ENCODE results near the gene FBL.

FBL gene

DNA sequence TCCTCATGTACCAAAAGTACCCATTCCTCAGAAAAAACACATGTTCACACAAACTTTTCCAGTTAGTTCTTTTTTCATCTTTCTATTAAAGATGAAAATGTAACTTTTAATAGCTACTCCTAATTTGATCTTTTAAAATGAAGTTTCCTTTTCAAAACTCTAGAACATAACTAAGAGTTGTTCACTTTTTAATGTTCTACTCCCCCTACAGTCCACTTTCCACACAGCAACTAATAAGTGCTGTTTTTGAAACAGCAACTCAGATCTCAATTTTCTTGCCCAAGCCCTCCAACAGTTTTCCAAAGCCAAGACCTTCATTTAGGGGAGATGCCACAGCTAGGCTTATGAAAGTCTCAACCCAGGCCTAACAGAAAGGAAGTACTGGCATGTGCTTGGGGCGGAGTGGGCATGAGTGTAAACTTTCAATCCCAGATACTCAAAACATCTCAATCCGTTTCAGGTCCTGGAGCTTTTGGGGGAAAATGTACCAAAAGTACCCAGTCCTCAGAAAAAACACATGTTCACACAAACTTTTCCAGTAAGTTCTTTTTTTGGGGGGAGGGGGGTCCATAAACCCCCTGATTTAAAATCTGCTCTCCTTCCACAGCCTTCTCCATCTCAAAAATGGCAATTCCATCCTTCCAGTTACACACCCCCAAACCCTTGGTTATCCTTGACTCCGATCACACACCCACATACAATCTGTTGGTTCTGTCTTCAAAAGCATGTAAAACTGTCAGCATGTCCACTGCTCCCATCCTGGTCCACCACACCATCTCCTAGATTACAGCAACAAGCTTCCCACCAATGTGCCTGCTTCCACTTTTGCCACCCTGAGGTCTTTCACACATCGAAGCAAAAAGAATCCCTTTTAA is 2.0 kb downstream of the FBL start:
- no peak for DNase-seq (ENCODE audit: extremely low read depth in 1 of 2, low read depth in 1 of 2)

DNA sequence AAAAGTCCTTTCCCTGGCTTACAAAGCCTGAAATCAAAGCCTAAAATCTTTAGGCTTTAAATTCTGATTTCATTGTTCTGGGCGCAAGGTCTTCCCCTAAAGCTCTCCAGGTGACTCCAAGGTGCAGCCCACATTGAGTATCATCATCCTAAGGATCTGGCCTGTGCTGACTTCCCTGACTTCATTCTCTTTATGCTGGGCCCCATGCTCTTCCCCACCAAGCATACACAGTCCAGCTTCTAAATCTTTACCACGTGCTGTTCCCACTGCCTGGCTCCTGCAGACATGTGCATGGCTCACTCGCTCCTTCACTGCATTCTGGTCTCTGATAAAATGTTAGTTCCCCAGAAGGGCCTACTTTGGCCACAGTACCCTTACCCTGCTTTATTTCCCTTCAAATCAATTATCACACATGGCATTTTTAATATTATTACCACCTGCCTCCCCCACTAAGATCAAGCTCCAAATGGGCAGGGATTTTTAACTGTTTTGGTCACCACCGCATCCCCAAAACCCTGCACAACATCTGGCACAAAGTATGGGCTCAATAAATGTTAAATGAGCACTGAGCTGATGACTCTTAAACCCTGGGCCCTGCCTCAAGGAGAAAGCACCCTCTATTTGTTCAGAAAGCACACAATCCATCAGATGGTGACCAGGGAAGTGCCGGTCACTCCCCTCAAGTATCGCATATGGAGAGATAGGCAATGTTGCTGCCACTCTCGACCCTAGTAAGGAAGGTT is 3.3 kb downstream of the FBL start:
- no peak for DNase-seq (ENCODE audit: extremely low read depth in 1 of 2, low read depth in 1 of 2)

DNA sequence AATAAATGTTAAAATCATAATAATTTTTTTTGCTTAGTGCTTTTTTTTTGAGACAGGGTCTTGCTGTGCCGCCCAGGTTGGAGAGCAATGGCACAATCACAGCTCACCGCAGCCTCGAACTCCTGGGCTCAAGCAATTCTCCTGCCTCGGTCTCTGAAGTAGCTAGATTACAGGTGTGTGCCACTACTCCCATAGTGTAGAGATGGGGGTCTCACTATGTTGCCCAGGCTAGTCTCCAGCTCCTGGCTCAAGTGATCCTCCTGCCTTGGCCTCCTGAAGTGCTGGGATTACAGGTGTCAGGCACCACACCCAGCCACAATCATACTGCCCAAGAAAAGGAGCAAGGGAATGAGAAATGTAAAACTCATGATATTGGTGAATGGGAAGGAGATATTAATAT is 5.1 kb downstream of the FBL start:
- no peak for DNase-seq (ENCODE audit: extremely low read depth in 1 of 2, low read depth in 1 of 2)

DNA sequence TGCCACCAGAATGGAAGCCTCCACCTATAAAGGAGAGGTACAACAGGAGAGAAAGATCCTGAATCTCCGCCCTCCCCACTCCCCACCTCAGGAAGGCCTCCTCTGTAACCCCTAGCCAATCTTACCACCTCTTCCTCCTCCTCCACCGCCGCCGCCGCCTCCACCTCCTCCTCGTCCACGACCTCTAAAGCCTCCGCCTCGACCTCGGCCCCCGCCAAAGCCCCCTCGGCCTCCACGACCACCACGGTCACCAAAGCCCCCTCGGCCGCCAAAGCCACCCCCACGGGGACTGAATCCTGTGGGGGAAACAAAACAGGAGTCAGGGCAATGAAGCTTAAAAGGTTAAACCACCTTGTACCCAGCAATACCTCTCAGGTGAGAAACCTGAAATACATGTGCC is 5.7 kb downstream of the FBL start:
- DNase-seq (ENCODE audit: extremely low read depth in 1 of 2, low read depth in 1 of 2): no peak

DNA sequence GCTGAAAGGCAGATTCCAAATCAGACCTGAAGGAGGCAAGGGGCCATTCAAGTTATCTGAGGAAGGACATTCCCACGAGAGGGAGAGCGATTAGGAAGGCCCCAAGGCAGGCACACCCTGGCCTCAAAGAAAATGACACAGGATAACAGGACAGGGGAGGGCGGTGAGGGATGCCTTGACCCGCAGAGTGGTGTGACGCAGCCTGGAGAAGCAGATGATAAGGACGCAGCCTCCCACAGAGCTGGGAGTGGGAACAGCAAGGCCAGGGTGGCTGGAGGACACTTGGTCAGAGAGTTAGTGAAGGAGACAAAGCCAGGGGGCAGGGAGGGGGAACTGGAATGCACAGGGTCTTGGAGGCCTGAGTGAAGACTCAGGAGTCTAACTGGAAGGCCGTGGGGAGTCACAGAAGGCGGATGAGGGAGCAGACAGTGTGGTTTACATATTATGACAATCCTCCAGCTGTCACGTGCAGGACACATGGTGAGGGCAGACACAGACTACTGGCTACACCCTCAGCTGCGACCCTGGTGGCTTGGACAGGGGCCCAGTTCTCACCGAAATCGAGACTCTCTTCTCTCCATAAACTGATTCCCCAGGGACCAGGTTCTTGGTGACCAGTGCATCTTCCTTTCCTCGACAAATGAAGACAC is 6.4 kb downstream of the FBL start:
- no peak for DNase-seq (ENCODE audit: extremely low read depth in 1 of 2, low read depth in 1 of 2)

GRCh38 chr19:39838569-39838968 is 7.6 kb downstream of the FBL start:
- no peak for DNase-seq (ENCODE audit: extremely low read depth in 1 of 2, low read depth in 1 of 2)

- no peak for DNase-seq (ENCODE audit: extremely low read depth in 1 of 2, low read depth in 1 of 2)
Measured at GRCh38 chr19:39837978-39838377, 8.2 kb downstream of the FBL start.

GRCh38 chr19:39834287-39834841 is 11.8 kb downstream of the FBL start:
- DNase-seq (ENCODE audit: extremely low read depth in 1 of 2, low read depth in 1 of 2): no peak

GRCh38 chr19:39833464-39834286 is 12.5 kb downstream of the FBL start, which contains the start of gene DYRK1B:
Gene DYRK1B, minus strand, starts transcription at chr19:39834162. Its CDS starts 2,295 bp downstream, at chr19:39831867.
- DNase-seq (ENCODE audit: extremely low read depth in 1 of 2, low read depth in 1 of 2): peak; percentile 95 to 98

DNA sequence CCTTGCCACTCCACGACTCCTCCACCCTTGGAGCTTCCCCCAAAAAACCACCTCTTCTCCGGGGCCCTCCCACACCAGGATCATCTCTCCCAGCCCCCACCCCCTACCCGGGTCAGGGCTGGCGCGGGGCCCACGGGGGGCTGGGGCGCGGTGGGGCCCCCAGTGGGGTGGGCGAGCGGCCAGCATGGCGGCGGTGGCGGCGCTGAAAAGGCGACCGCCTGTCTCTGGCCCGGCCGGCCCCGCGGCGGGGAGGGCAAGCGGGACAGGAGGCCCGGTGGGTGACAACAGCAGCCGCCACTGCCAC is 13.1 kb downstream of the FBL start:
- no peak for DNase-seq (ENCODE audit: extremely low read depth in 1 of 2, low read depth in 1 of 2)

GRCh38 chr19:39832341-39833083 is 13.7 kb downstream of the FBL start:
- no peak for DNase-seq (ENCODE audit: extremely low read depth in 1 of 2, low read depth in 1 of 2)

DNA sequence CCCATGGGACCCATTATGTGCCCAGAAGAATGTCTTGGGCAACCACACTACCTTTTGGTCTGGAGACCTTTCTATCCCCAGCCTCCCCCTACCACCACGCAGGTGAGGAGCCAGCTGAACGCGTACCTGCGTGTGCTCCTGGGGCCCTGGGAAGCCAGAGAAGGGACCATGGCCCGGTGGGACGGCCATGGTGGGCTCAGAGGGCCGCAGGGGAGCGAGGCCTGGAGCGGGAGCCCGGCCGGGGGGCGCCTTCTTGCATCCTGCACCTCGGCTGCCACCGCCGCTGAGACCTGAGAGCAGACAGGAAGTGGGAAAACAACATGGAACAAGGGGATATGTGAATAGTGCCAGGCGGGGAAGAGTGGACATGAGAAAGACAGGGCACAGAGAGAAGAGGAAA is 14.5 kb downstream of the FBL start:
- DNase-seq (ENCODE audit: extremely low read depth in 1 of 2, low read depth in 1 of 2): no peak

GRCh38 chr19:39830847-39831246 is 15.3 kb downstream of the FBL start:
- DNase-seq (ENCODE audit: extremely low read depth in 1 of 2, low read depth in 1 of 2): no peak

GRCh38 chr19:39830406-39830805 is 15.8 kb downstream of the FBL start:
- no peak for DNase-seq (ENCODE audit: extremely low read depth in 1 of 2, low read depth in 1 of 2)

DNA sequence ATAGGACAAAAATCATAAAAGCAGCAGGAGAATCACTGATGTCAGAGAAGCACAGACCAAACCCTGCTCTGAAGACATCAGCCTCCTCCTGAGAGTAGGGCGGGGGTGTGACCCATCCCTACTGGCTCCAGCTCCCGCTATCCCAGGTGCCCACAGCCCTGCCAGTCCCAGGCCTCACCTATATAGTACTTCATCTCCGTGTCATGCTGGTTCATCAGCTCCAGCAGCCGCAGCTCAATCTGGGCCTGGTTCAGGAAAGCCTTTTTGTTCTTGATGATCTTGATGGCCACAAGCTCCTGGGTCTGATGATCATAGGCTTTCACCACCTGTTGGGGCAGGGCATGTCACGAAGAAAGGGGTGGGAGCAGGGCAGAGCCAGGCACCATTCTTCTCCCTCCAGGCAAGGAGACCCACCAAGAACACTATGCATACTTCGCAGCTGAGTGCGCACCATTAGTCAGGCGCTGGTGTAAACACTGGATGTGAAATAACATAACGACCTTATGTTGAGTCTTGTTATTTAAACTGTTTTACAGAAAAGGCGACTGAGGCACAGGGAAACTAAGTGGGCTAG is 16.4 kb downstream of the FBL start:
- DNase-seq (ENCODE audit: extremely low read depth in 1 of 2, low read depth in 1 of 2): no peak

DNA sequence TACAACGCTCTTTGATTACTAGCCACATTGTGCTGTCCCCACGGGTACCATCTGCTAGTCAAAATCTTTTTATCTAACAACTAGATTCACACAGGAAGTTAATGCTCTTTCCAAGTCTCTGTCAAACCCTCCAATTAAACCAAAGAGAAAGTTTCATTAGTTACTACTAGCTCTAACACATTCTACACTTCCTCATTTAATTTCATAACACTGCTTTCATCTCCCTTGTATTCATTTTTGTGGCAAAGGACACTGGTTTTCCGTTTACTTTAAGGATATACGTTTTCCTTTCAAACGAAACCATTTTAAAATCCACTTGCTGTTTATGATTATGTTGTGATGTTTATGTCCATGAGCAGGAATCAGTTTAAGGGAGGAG is 17.5 kb downstream of the FBL start:
- DNase-seq (ENCODE audit: extremely low read depth in 1 of 2, low read depth in 1 of 2): no peak

- DNase-seq (ENCODE audit: extremely low read depth in 1 of 2, low read depth in 1 of 2): no peak
Measured at GRCh38 chr19:39828015-39828653, 18.0 kb downstream of the FBL start.

DNA sequence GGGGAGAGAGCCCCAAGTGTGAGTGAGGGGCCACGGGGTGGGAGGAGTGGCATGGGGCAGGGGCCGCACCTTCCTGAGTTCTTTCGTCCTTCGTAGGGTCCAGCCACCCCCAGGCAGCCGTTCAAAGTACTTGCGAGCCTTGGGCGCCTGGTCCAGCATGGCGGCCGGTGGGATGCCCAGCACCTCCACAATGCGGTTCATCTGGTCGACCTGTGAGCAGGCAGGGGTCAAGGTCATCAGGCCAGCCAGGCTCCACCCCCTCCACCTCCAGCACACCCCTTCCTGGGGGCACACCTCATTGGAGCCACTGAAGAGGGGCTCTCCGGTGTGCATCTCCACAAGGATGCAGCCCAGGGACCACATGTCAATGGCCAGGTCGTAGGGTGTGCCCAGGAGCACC is 19.0 kb downstream of the FBL start:
- DNase-seq (ENCODE audit: extremely low read depth in 1 of 2, low read depth in 1 of 2): no peak

- no peak for DNase-seq (ENCODE audit: extremely low read depth in 1 of 2, low read depth in 1 of 2)
Measured at GRCh38 chr19:39826311-39826945, 19.8 kb downstream of the FBL start.
